Neural crest cell (in vitro differentiated cells): Measurements from ENCODE around the gene TUBB2B. TPM values are rescaled to one million over a fixed set of nuclear protein-coding genes. Genes with fewer than 3 reads are reported as not detected.
"Not testable (repeated sequence)": the region's sequence is repeated elsewhere in the genome, so short reads cannot be mapped to it uniquely, and the experiment has no call there.

Experiments used
- DNase-seq: peaks from one replicate; pipeline ENCODE4 v3.0.0; 2021; ENCODE audit warnings: low read depth, mixed read lengths, low spot score
- H3K27ac Mint-ChIP-seq: one replicate; pipeline ENCODE4 v1.8.0; 2021; ENCODE audit warnings: mild to moderate bottlenecking, mixed read lengths; ENCODE audit not compliant: unreplicated experiment
- H3K27me3 Mint-ChIP-seq: 2 replicates; pipeline ENCODE4 v1.8.0; 2021; ENCODE audit warnings: low read depth, mild to moderate bottlenecking, mixed read lengths
- H3K36me3 Mint-ChIP-seq: 2 replicates; pipeline ENCODE4 v1.8.0; 2021; ENCODE audit warnings: low read depth, mild to moderate bottlenecking, mixed read lengths
- H3K4me1 Mint-ChIP-seq: 2 replicates; pipeline ENCODE4 v1.8.0; 2021; ENCODE audit warnings: mixed read lengths
- H3K4me3 Mint-ChIP-seq: one replicate; pipeline ENCODE4 v1.8.0; 2021; ENCODE audit warnings: mild to moderate bottlenecking, mixed read lengths
- H3K9me3 Mint-ChIP-seq: 2 replicates; pipeline ENCODE4 v1.8.0; 2021; ENCODE audit warnings: mixed read lengths
- total RNA-seq: library from RNA; stranded (reverse); gene quantifications from 2 replicates; pipeline ENCODE4 v1.2.1, GENCODE V29; 2021
- TF ChIP-seq, protein P1 (sequence below): fragments of 200-600 bp; sonication (generic); conservative IDR thresholded peaks from 2 replicates; pipeline ENCODE4 v1.5.0; 2021; ENCODE audit warnings: antibody characterized with exemption, mild to moderate bottlenecking

The TUBB2B gene
- total RNA-seq, 1 donor from 2014 or later, result 665 TPM

- TF ChIP-seq, protein P1, sequence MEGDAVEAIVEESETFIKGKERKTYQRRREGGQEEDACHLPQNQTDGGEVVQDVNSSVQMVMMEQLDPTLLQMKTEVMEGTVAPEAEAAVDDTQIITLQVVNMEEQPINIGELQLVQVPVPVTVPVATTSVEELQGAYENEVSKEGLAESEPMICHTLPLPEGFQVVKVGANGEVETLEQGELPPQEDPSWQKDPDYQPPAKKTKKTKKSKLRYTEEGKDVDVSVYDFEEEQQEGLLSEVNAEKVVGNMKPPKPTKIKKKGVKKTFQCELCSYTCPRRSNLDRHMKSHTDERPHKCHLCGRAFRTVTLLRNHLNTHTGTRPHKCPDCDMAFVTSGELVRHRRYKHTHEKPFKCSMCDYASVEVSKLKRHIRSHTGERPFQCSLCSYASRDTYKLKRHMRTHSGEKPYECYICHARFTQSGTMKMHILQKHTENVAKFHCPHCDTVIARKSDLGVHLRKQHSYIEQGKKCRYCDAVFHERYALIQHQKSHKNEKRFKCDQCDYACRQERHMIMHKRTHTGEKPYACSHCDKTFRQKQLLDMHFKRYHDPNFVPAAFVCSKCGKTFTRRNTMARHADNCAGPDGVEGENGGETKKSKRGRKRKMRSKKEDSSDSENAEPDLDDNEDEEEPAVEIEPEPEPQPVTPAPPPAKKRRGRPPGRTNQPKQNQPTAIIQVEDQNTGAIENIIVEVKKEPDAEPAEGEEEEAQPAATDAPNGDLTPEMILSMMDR, result no peak
- Mint-ChIP-seq H3K4me3 (no peak overlapping the region), H3K36me3 (no peaks in the 10 kb centered on the region), H3K9me3 (peaks cover 4% of the 10 kb centered on the region), H3K27me3 (no peaks in the 10 kb centered on the region), H3K4me1 (peaks cover 38% of the 10 kb centered on the region), H3K27ac (no peak overlapping the region)
- DNase-seq, result no peak
Observed at GRCh38 chr6:3188262-3188661, 39.2 kb downstream of the TUBB2B start.

DNA sequence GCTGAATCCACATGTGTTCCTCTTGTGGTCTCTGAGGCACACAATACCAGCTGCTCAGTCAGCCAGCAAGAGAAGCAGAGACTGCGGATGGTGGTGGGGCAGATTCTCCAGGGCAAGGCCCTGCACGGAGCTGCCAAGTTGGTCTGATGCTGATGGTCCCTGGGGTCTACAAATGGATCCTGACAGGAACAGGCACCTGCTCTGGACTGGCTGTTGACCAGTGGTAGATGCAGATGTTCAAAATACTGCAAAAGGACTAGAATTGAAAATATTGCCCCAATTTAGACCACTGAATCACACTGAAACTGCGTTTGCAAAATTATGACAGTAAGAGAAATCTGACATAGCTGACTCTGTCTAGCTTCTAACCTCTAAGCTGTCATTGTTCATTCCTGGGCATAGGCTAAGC lies 40.5 kb downstream of the TUBB2B start:
- TF ChIP-seq, protein P1, result no peak
- no peak overlapping the region for H3K4me3 Mint-ChIP-seq
- H3K4me1 Mint-ChIP-seq, result peaks cover 37% of the 10 kb centered on the region
- no peaks in the 10 kb centered on the region for H3K36me3 Mint-ChIP-seq
- H3K27ac Mint-ChIP-seq, result no peak overlapping the region
- no peak for DNase-seq
- H3K9me3 Mint-ChIP-seq, result peaks cover 4% of the 10 kb centered on the region
- H3K27me3 Mint-ChIP-seq, result no peaks in the 10 kb centered on the region

DNA sequence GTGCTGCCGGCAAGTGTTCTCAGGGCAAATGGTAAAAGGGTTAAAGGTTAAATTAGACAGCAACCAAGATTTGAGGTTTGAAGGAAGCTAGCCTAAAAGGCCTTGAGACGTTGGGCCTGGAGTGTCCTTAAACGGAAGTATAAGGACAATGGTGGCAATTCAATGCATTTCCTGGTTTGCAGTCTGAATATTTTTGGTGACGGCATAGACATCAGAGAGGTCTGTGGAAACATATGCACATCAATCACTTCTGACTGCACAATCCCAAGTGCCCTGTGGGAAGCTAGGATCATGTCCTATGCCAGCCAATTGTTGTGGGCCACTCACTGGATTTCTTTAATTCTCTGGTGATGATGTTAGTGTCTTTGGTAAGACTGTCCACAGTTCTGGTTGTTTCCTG lies 44.4 kb downstream of the TUBB2B start:
- H3K27me3 Mint-ChIP-seq, result no peaks in the 10 kb centered on the region
- H3K4me3 Mint-ChIP-seq, result no peak overlapping the region
- no peak for DNase-seq
- H3K9me3 Mint-ChIP-seq, result peaks cover 2% of the 10 kb centered on the region
- H3K27ac Mint-ChIP-seq, result peak overlapping the region; percentile 64
- no peaks in the 10 kb centered on the region for H3K36me3 Mint-ChIP-seq
- TF ChIP-seq, protein P1, result no peak
- H3K4me1 Mint-ChIP-seq, result peaks cover 27% of the 10 kb centered on the region

DNA sequence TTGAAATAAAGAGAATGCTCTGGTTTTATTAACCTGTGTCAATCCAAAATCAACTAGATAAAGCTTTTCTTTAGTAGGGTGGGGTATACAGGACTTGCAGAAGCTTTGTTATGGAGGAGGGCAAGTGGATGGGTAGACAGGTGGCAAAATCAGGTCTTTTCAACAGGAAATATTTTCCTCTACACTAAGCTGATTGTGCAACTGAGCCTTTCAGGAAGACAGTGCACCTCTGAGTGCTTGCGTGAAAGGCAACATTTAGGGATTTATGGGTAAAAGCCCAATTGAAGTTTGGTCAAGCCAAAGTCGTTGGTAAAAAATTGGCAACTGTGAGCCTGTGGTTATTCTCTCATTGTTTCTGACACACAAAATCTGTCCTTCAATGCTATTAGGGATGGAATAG lies 46.3 kb downstream of the TUBB2B start:
- no peak overlapping the region for H3K4me3 Mint-ChIP-seq
- no peaks in the 10 kb centered on the region for H3K36me3 Mint-ChIP-seq
- TF ChIP-seq, protein P1, result no peak
- no peak overlapping the region for H3K27ac Mint-ChIP-seq
- no peak for DNase-seq
- peaks cover 25% of the 10 kb centered on the region for H3K4me1 Mint-ChIP-seq
- no peaks in the 10 kb centered on the region for H3K27me3 Mint-ChIP-seq
- no peaks in the 10 kb centered on the region for H3K9me3 Mint-ChIP-seq

DNA sequence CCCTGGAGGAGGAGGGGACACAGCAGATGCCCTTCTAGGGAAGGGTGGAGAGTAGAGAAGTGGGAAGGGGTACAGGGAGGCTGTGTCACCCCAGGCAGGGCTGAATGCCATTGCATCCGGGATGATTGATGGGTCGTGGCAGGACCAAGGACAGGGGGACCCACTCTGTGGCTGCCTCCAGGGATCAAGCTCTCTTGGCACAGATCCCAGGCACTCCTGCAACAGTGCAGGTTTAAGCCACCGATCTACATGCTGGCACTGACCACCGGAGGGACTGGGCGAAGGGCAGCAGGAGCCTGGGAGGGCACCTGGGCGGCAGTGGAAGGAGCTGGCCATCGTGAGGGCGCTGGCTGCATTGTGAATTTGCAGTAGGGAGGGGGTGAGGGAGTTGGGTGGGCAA lies 47.5 kb downstream of the TUBB2B start:
- not testable (repeated sequence) for H3K9me3 Mint-ChIP-seq, H3K36me3 Mint-ChIP-seq, H3K27ac Mint-ChIP-seq, DNase-seq, H3K27me3 Mint-ChIP-seq
- H3K4me3 Mint-ChIP-seq, result peak overlapping the region; percentile 81
- H3K4me1 Mint-ChIP-seq, result peaks cover 34% of the 10 kb centered on the region

DNA sequence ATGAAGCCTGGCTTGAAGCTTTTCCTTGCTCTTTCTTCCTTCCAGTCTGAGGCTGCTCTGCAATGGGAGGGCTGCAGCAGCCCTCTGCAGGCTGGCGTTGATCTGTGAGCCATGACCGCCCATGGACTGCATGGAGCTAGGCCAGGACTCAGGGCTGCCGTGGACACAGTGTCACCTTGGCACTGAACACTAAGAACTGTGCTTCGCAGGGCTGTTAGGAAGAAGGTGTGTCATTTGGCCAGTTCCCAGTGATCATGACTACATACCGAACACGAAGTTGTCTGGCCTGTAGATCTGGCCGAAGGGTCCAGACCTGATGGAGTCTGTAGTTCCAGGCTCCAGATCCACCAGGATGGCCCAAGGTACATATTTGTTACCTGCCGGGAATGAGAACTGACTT lies 48.8 kb downstream of the TUBB2B start:
- Mint-ChIP-seq H3K4me1 (peaks cover 36% of the 10 kb centered on the region), H3K27ac (peak overlapping the region; percentile 2)
- not testable (repeated sequence) for DNase-seq, H3K4me3 Mint-ChIP-seq, H3K36me3 Mint-ChIP-seq, H3K27me3 Mint-ChIP-seq, H3K9me3 Mint-ChIP-seq
